ENCODE measurements around the gene BCL2L2.
A peak's percentile ranks its signal among the peaks of the same experiment; 100 is the strongest.
"Not testable (repeated sequence)": the region's sequence is repeated elsewhere in the genome, so short reads cannot be mapped to it uniquely, and the experiment has no call there.

Gene BCL2L2, protein sequence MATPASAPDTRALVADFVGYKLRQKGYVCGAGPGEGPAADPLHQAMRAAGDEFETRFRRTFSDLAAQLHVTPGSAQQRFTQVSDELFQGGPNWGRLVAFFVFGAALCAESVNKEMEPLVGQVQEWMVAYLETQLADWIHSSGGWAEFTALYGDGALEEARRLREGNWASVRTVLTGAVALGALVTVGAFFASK

GRCh38 chr14:23306412-23307145 lies at the start of gene BCL2L2:
Gene BCL2L2, plus strand, starts transcription at chr14:23306833. Its CDS starts 935 bp downstream, at chr14:23307768.
- peak within 1 kb of the TSS; percentile 69 for H3K4me3 ChIP-seq (ENCODE audit: low read depth, low read length)
- peak; percentile 83 for DNase-seq (ENCODE audit: low read depth)
- no peak for TF ChIP-seq CTCF (IDR thresholded peaks at IDR 0.05; ENCODE audit: insufficient read depth, low read depth, low read length, missing control alignments)

DNA sequence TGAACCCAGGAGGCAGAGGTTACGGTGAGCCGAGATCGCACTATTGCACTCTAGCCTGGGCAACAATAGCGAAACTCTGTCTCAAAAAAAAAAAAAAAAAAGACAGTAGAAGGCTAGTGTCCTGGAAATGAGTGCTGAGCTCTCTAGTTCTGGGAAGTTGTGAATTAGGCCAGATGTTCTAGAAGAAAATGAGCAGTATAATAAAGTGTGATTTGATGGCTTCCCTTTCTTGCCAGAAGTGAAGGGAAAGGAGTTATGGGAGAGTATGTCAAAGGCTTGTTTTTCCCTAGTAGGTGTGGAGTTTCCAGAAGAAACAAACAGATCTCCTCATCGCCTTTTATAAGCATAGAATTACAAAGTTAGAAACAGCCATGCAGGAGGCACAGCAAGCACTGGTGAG lies 48.4 kb upstream of the BCL2L2 start:
- TF ChIP-seq CTCF (IDR thresholded peaks at IDR 0.05; ENCODE audit: insufficient read depth, low read depth, low read length, missing control alignments), result no peak
- no peak overlapping the region for H3K4me3 ChIP-seq (ENCODE audit: low read depth, low read length)
- DNase-seq (ENCODE audit: low read depth), result no peak

- no peak overlapping the region for H3K4me3 ChIP-seq (ENCODE audit: low read depth, low read length)
- DNase-seq (ENCODE audit: low read depth), result no peak
- TF ChIP-seq CTCF (IDR thresholded peaks at IDR 0.05; ENCODE audit: insufficient read depth, low read depth, low read length, missing control alignments), result no peak
Observed at GRCh38 chr14:23259426-23259825, 47.2 kb upstream of the BCL2L2 start.

DNA sequence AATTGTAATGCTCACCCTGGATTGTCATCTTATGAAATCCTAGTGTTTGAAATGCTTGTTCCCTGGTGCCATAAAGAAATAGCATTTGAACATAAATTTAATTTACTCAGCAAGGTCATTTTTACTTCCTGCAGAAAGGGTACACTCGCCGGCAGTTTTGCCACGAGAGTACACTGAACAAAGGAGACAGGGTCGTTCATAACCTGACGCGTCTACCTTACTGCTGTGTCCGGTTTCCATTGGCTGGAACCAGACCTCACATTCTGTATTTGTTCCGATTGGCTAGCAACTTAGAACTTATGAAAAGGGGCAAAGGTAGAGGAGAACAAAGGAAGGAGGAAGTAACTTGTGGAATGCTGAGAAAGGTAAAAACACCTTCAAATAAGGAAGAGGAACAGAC lies 45.8 kb upstream of the BCL2L2 start:
- DNase-seq (ENCODE audit: low read depth); H3K4me3 ChIP-seq (ENCODE audit: low read depth, low read length): not testable (repeated sequence)

DNA sequence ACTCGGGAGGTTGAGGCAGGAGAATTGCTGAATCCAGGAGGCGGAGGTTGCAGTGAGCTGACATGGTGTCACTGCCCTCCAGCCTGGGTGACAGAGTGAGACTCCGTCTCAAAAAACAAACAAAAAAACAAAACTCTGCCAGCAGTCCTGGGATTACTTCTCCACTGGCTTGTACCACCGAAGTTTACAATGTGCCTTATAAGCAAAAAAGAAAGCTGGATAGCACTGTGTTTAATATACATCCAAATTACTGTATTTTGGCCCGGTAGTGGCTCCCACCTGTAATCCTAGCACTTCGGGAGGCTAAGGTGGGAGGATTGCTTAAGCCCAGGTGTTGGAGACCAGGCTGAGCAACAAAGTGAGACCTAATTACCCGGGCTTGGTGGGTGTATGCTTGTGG lies 37.4 kb upstream of the BCL2L2 start:
- H3K4me3 ChIP-seq (ENCODE audit: low read depth, low read length), result no peak overlapping the region
- TF ChIP-seq CTCF (IDR thresholded peaks at IDR 0.05; ENCODE audit: insufficient read depth, low read depth, low read length, missing control alignments), result no peak
- no peak for DNase-seq (ENCODE audit: low read depth)

DNA sequence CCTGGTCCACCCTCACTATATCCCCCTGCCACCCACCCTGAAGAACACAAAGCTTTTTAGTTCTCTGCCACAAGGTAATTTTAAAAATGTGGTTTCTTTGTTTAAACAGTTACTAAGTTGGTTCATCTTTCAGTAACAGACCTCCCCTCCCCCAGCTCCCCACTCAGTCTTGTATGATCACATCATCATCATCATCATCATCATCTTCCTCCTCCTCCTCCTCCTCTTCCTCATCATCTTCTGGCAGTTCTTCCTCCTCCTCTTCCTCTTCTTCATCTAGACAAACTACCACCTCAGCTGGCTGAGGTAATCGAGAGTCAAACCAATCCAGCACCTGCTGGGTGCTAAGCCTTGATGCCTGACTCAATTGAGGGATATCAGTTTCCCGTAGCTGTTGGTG lies 31.2 kb upstream of the BCL2L2 start:
- no peak for DNase-seq (ENCODE audit: low read depth)
- no peak overlapping the region for H3K4me3 ChIP-seq (ENCODE audit: low read depth, low read length)
- TF ChIP-seq CTCF (IDR thresholded peaks at IDR 0.05; ENCODE audit: insufficient read depth, low read depth, low read length, missing control alignments), result no peak

- H3K4me3 ChIP-seq (ENCODE audit: low read depth, low read length), result no peak overlapping the region
- no peak for TF ChIP-seq CTCF (IDR thresholded peaks at IDR 0.05; ENCODE audit: insufficient read depth, low read depth, low read length, missing control alignments)
- no peak for DNase-seq (ENCODE audit: low read depth)
Observed at GRCh38 chr14:23277189-23277588, 29.4 kb upstream of the BCL2L2 start.

DNA sequence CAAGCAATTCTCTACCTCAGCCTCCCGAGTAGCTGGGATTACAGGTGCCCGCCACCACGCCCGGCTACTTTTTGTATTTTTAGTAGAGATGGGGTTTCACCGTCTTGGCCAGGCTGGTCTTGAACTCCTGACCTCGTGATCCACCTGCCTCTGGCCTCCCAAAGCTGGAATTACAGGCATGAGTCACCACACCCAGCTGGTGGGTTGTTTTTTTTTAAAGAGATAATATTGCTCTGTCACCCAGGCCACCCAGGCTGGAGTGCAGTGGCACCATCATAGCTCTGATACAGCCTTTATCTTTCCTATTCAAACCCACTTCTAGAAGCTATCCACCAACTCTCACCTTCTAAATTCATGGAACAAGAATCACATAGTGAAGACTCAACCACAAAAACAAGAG lies 28.7 kb upstream of the BCL2L2 start:
- not testable (repeated sequence) for H3K4me3 ChIP-seq (ENCODE audit: low read depth, low read length); DNase-seq (ENCODE audit: low read depth)

Data from GM12865 (cell line).